OCI-LY1 (cell line): ENCODE measurements around the gene DNAJC28.

ENCODE experiments used
- H2AFZ ChIP-seq: fragments of 200-600 bp; sonication (generic), shearing (Covaris generic); 2 replicates; pipeline ENCODE4 v1.6.0; 2014; ENCODE audit warnings: antibody characterized with exemption, mild to moderate bottlenecking, low read length
- H3F3A ChIP-seq: fragments of 200-600 bp; sonication (generic), shearing (Covaris generic); 2 replicates; pipeline ENCODE4 v1.6.0; 2014; ENCODE audit warnings: mild to moderate bottlenecking, antibody characterized with exemption, low read length, moderate library complexity; ENCODE audit not compliant: insufficient read depth
- H3K27ac ChIP-seq: fragments of 200-600 bp; sonication (generic); 2 replicates; pipeline ENCODE4 v1.5.1; 2014; ENCODE audit warnings: low read length, mixed run types, mild to moderate bottlenecking, low read depth; ENCODE audit not compliant: poor library complexity, severe bottlenecking
- H3K27me3 ChIP-seq: fragments of 200-600 bp; sonication (generic); 2 replicates; pipeline ENCODE4 v1.6.0; 2014; ENCODE audit warnings: antibody characterized with exemption, mild to moderate bottlenecking, low read length, moderate library complexity; ENCODE audit not compliant: insufficient read depth
- H3K36me3 ChIP-seq: fragments of 200-600 bp; sonication (generic); 2 replicates; pipeline ENCODE4 v1.6.1; 2014; ENCODE audit warnings: mild to moderate bottlenecking, antibody characterized with exemption, low read length, moderate library complexity, mixed read lengths; ENCODE audit not compliant: insufficient read depth
- H3K4me1 ChIP-seq: fragments of 200-600 bp; sonication (generic); 2 replicates; pipeline ENCODE4 v1.5.1; 2014; ENCODE audit warnings: mild to moderate bottlenecking, low read length, moderate library complexity; ENCODE audit not compliant: insufficient read depth, severe bottlenecking
- H3K4me2 ChIP-seq: fragments of 200-600 bp; sonication (generic), shearing (Covaris generic); 2 replicates; pipeline ENCODE4 v1.6.1; 2014; ENCODE audit warnings: low read length
- H3K4me3 ChIP-seq: fragments of 200-600 bp; sonication (generic); 2 replicates; pipeline ENCODE4 v1.5.1; 2014; ENCODE audit warnings: low read length, low read depth, mild to moderate bottlenecking, mixed read lengths; ENCODE audit not compliant: poor library complexity, severe bottlenecking
- H3K79me2 ChIP-seq: fragments of 200-600 bp; shearing (Covaris generic); 2 replicates; pipeline ENCODE4 v1.6.1; 2016; ENCODE audit warnings: mixed run types, low read length, mixed read lengths; ENCODE audit not compliant: insufficient read depth
- H3K9ac ChIP-seq: fragments of 200-600 bp; sonication (generic), shearing (Covaris generic); 2 replicates; pipeline ENCODE4 v1.6.1; 2014; ENCODE audit warnings: mild to moderate bottlenecking, low read length, mixed read lengths
- H3K9me2 ChIP-seq: fragments of 200-600 bp; sonication (generic), shearing (Covaris generic); 2 replicates; pipeline ENCODE4 v1.6.1; 2014; ENCODE audit warnings: low read depth, mild to moderate bottlenecking, low read length, mixed read lengths
- H3K9me3 ChIP-seq: fragments of 200-600 bp; shearing (Covaris generic); 2 replicates; pipeline ENCODE4 v1.6.1; 2014; ENCODE audit warnings: low read length, mixed read lengths
- H4K20me1 ChIP-seq: fragments of 200-600 bp; sonication (generic), shearing (Covaris generic); 2 replicates; pipeline ENCODE4 v1.6.0; 2016; ENCODE audit warnings: mild to moderate bottlenecking, low read length; ENCODE audit not compliant: insufficient read depth
- EZH2 ChIP-seq: fragments of 200-600 bp; sonication (generic), shearing (Covaris generic); IDR thresholded peaks from 2 replicates; pipeline ENCODE4 v1.8.0; 2017; ENCODE audit warnings: borderline replicate concordance, mixed run types, mild to moderate bottlenecking, antibody characterized with exemption, low read length, moderate library complexity, mixed read lengths
- TF ChIP-seq, protein P1 (sequence below): fragments of 200-600 bp; sonication (generic), shearing (Covaris generic); IDR thresholded peaks from 2 replicates; pipeline ENCODE4 v1.5.1; 2017; ENCODE audit warnings: mild to moderate bottlenecking, antibody characterized with exemption, low read length, moderate library complexity, mixed read lengths

DNAJC28 gene

DNA sequence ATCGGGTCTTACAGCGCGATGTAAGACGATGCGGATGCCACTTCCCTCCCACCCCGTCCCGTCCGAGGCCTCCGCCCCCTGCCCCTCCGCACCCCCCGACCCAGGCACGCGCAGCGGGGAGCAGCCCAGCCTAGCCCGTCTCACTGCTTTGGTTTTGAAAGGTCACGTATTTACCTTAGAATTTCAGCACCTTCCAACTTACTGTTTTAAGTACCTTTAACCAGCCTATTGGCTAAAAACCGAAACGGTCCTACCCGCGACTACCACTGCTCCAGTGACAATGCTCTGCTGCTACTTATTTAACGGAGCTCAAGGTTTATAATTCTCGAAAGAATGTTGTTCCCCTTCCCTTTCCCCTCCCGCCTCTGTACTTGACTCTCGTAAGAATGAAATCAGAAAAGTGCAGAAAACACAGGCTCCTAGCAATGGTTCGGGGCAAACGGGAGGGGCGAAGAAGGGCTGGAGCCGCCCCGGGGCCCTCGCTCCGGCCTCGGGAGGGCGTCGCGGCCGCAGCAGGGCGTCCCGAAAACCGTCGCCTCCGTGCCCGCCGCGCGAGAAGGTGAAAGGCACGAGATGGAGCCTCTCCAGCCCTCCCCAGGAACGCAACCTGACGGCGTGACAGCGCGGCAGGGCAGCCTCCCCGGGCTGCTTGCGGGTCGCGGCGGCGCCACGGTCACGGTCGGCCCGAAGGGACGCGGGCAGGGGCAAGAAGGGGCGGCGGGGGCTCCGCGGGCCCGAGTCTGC is 12.4 kb downstream of the DNAJC28 start:
- peak overlapping the region; percentile 71 for H3K4me3 ChIP-seq
- no peaks in the 10 kb centered on the region for H3K9me2 ChIP-seq
- TF ChIP-seq EZH2 = no peak
- TF ChIP-seq, protein P1, sequence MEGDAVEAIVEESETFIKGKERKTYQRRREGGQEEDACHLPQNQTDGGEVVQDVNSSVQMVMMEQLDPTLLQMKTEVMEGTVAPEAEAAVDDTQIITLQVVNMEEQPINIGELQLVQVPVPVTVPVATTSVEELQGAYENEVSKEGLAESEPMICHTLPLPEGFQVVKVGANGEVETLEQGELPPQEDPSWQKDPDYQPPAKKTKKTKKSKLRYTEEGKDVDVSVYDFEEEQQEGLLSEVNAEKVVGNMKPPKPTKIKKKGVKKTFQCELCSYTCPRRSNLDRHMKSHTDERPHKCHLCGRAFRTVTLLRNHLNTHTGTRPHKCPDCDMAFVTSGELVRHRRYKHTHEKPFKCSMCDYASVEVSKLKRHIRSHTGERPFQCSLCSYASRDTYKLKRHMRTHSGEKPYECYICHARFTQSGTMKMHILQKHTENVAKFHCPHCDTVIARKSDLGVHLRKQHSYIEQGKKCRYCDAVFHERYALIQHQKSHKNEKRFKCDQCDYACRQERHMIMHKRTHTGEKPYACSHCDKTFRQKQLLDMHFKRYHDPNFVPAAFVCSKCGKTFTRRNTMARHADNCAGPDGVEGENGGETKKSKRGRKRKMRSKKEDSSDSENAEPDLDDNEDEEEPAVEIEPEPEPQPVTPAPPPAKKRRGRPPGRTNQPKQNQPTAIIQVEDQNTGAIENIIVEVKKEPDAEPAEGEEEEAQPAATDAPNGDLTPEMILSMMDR = peak; percentile 38; the same call in 1 of the 2 replicates
- no peaks in the 10 kb centered on the region for H3F3A ChIP-seq
- no peak overlapping the region for H2AFZ ChIP-seq
- no peaks in the 10 kb centered on the region for H3K9me3 ChIP-seq
- H3K4me1 ChIP-seq = peaks cover 13% of the 10 kb centered on the region
- H3K27ac ChIP-seq = peak overlapping the region; percentile 49
- H4K20me1 ChIP-seq = no peaks in the 10 kb centered on the region
- H3K79me2 ChIP-seq = peaks cover 21% of the 10 kb centered on the region
- H3K36me3 ChIP-seq = peaks cover 4% of the 10 kb centered on the region
- no peaks in the 10 kb centered on the region for H3K27me3 ChIP-seq
- peak overlapping the region; percentile 64 for H3K9ac ChIP-seq
- peak overlapping the region; percentile 97 for H3K4me2 ChIP-seq

DNA sequence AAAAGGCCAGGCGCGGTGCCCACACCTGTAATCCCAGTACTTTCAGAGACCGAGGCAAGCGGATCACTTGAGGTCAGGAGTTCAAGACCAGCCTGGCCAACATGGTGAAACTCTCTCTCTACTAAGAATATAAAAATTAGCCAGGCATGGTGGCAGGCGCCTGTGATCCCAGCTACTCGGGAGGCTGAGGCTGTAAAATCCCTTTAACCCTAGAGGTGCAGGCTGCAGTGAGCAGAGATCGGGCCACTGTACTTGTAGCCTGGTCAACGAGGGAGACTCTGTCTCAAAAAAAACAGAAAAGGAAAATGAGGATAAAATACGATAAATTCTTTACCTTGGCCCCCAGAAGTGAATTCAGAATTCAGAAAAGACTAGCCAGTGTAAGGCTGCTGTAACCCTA is 13.3 kb downstream of the DNAJC28 start:
- Histone ChIP-seq H4K20me1 (no peaks in the 10 kb centered on the region), H3K9me2 (no peaks in the 10 kb centered on the region), H3K27me3 (no peaks in the 10 kb centered on the region), H3K4me1 (peaks cover 13% of the 10 kb centered on the region), H3K79me2 (peaks cover 30% of the 10 kb centered on the region), H2AFZ (no peak overlapping the region), H3K27ac (peak overlapping the region; percentile 49), H3K9ac (peak overlapping the region; percentile 64), H3K4me2 (peak overlapping the region; percentile 97), H3K4me3 (peak overlapping the region; percentile 71), H3K36me3 (peaks cover 11% of the 10 kb centered on the region), H3F3A (no peaks in the 10 kb centered on the region), H3K9me3 (0 out of 2 replicates have a peak, but pooled peaks cover 3% of the 10 kb centered on the region)
- TF ChIP-seq, protein P1 = no peak
- TF ChIP-seq EZH2 = no peak

DNA sequence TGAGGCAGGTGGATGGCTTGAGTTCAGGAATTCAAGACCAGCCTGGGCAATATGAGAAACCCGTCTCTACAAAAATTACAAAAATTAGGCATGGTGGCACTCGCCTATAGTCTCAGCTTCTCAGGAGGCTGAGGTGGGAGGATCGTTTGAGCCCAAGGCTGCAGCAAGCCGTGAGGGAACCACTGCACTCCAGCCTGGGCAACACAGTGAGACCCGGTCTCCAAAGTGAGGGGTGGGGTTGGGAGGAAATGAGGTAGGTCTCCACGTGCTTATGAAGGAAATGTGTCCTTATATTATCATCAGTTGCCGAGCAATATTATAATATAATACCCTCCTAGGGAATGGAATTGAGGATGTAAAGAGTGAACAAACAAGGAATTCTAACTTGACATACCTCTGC is 14.4 kb downstream of the DNAJC28 start:
- Histone ChIP-seq H3K36me3 (peaks cover 11% of the 10 kb centered on the region), H3K9ac (no peak overlapping the region), H3K79me2 (peaks cover 42% of the 10 kb centered on the region), H4K20me1 (no peaks in the 10 kb centered on the region), H3K27me3 (no peaks in the 10 kb centered on the region), H3K27ac (no peak overlapping the region), H3K9me3 (0 out of 2 replicates have a peak, but pooled peaks cover 3% of the 10 kb centered on the region), H3K4me3 (no peak overlapping the region), H3K4me1 (peaks cover 13% of the 10 kb centered on the region), H3F3A (no peaks in the 10 kb centered on the region), H3K4me2 (no peak overlapping the region), H3K9me2 (no peaks in the 10 kb centered on the region), H2AFZ (no peak overlapping the region)
- TF ChIP-seq, protein P1 = no peak
- TF ChIP-seq EZH2 = no peak
